NB4 (cell line): Measurements from ENCODE around the gene MRFAP1.

ENCODE experiments used
- DNase-seq: peaks from one replicate; pipeline ENCODE4 v3.0.0; 2010; ENCODE audit warnings: low read depth
- H3K4me3 ChIP-seq: one replicate; pipeline ENCODE4 v1.5.1; 2011; ENCODE audit warnings: mild to moderate bottlenecking, low read depth, low read length, moderate library complexity
- CTCF ChIP-seq: IDR thresholded peaks from one replicate; pipeline ENCODE4 v1.5.1; 2012; ENCODE audit warnings: low read depth, low read length
- MAX ChIP-seq: IDR thresholded peaks from 2 replicates; pipeline ENCODE4 v1.6.1; 2011; ENCODE audit warnings: low read depth, low read length
- MYC ChIP-seq: IDR thresholded peaks from 2 replicates; pipeline ENCODE4 v1.6.1; 2011; ENCODE audit warnings: low read depth, low read length
- POLR2A ChIP-seq: IDR thresholded peaks from 2 replicates; pipeline ENCODE4 v1.6.1; 2011; ENCODE audit warnings: mild to moderate bottlenecking; ENCODE audit not compliant: insufficient read length; ENCODE audit errors: extremely low read depth

MRFAP1 gene

GRCh38 chr4:6633091-6633906 is 7.2 kb upstream of the MRFAP1 start:
- peak; percentile 98 for DNase-seq
- TF ChIP-seq CTCF (no peak), POLR2A (peak; percentile 86), MAX (peak; percentile 77), MYC (peak; percentile 86)
- no peak overlapping the region for H3K4me3 ChIP-seq

- H3K4me3 ChIP-seq = no peak overlapping the region
- no peak for DNase-seq
- no peak for TF ChIP-seq MAX
- no peak for TF ChIP-seq MYC
- no peak for TF ChIP-seq POLR2A
- no peak for TF ChIP-seq CTCF
Observed at GRCh38 chr4:6634746-6635145, 5.7 kb upstream of the MRFAP1 start.

- no peak overlapping the region for H3K4me3 ChIP-seq
- no peak for DNase-seq
- TF ChIP-seq MYC = no peak
Observed at GRCh38 chr4:6639137-6639680, 1.3 kb upstream of the MRFAP1 start.

GRCh38 chr4:6641164-6641970 is 882 bp downstream of the MRFAP1 start:
- DNase-seq = peak; percentile 60
- TF ChIP-seq MAX = 0 out of 2 replicates have a peak, but pooled peaks have one; percentile 15
- TF ChIP-seq POLR2A = no peak
- 0 out of 2 replicates have a peak, but pooled peaks have one; percentile 12 for TF ChIP-seq MYC
- TF ChIP-seq CTCF = no peak
- H3K4me3 ChIP-seq = peak overlapping the region; percentile 71

GRCh38 chr4:6641971-6642320 is 1.5 kb downstream of the MRFAP1 start:
- DNase-seq = no peak
- peak overlapping the region; percentile 71 for H3K4me3 ChIP-seq
- TF ChIP-seq CTCF (no peak), POLR2A (no peak), MAX (no peak), MYC (no peak)

- TF ChIP-seq CTCF (no peak), MYC (no peak), MAX (no peak), POLR2A (peak; percentile 9)
- no peak for DNase-seq
- H3K4me3 ChIP-seq = peak overlapping the region; percentile 71
Observed at GRCh38 chr4:6643141-6643847, 2.8 kb downstream of the MRFAP1 start.
